GM19035 (cell line): ENCODE results near the gene SCNN1B.

Experiments used
- ATAC-seq: cut with Tn5 transposase; IDR thresholded peaks from one replicate; pipeline ENCODE4 v1.9.1; 2021; ENCODE audit not compliant: unreplicated experiment

The SCNN1B gene

GRCh38 chr16:23320693-23321092, 18.6 kb downstream of the SCNN1B start:
- no peak for ATAC-seq

DNA sequence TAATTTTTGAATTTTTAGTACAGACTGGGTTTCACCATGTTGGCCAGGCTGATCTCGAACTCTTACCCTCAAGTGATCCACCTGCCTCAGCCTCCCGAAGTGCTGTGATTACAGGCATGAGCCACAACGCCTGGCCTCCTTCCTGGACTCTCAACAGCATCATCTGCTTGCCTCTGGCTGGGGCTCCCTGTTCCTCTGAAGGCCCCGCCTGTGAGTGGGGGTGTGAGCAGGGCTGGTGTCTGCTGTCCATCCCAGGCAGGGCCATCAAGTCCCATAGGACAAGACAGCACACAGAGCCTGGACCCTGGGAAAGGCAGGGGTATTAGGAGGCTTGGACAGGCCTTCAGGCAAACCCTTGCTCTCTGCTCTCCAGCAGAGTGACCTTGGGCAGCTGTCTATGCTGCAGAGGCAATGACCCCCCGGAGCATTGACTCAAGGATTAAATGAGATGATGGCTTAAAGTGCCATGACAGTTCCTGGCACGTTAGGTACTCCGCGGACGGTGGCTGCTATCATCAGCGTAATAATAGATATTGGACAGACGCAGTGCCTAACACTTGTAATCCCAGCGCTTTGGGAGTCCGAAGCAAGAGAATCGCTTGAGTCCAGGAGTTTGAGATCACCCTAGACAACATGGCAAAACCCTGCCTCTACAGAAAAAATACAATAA, 19.2 kb downstream of the SCNN1B start:
- no peak for ATAC-seq

DNA sequence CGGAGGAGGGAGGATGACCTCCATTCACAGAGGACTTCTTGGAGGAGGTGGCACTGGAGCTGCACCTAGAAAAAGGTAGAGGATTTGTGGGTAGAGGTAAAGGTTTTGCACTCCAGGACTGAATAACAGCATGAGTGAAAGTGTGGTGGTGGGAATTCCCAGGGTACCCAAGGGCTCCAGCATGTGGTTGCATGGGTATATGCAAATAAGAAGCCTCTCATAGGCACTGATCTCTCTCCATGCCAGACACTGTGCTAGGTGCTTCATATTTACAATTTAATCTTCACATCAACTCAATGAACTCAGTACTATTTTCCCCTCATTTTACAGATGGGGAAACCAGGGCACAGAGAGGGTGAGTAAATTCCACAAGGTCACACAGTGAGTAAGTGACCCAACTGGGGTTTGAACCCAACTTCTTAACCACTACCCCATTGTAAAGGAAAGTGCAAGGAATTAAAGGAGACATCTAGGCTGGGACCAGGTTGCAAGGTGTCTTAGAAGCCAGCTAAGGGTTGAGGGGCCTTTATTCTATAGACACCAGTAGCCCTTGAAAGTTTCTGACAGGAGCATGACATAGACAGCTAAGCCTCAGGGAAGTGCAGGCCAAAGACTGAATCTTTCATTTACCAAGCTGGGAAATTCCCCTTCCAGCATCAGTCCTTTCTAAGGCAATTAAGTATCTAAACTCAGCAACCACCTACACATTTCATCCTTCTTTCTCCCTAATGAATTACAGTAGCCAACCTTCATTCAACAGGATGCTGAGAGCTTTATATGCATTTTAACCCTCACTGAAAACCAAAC, 21.3 kb downstream of the SCNN1B start:
- no peak for ATAC-seq

GRCh38 chr16:23324727-23325126, 22.6 kb downstream of the SCNN1B start:
- ATAC-seq = no peak

DNA sequence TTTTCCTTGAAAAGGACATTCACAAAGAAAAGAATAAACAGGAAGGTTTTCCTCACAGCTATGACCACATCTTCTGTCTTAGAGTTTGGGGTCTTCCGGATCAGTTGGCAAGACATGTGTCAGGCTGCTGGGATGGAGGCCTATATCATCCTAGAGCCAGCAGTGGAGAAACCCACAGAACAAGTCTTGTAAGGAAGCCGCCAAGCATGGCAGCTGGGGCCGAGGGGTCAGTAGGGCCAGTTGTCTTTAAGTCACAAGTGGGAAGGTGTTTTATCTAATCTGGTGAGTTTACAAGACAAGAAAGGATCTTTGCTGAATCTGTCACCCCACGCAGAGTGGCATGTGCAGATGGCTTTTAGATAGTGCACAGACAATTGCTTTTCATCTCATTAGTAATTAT, 25.7 kb downstream of the SCNN1B start:
- ATAC-seq = no peak

- no peak for ATAC-seq
These were observed 28.1 kb downstream of the SCNN1B start for GRCh38 chr16:23330161-23330560.

DNA sequence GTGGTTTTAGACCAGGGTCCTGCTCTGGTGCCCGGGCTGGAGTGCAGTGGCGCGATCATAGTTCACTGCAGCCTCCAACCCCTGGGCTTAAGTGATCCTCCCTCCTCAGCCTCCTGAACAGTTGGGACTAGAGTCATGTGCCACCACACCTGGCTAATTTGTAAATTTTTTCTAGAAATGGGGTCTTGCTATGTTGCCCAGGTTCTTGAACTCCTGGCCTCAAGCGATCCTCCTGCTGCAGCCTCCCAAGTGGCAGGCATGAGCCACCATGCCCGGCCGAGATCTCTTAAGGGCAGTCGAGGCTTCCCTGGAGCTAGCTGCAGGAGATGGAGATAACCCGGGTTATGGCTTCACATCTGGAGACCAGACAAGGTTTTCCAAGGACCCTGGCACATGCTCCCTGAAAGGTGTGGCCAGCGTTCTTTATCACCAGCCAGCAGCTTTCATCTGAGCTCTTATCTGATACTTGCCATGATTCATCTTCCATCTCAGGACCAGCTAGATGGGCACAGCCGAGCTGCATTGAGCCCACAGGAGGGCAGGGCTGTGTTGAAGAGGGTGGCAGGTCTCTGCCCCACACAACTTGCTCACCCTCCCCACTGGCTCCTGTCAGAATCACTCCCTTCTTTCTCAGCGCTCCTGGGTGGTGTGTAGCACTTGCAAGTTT, 28.6 kb downstream of the SCNN1B start:
- no peak for ATAC-seq

DNA sequence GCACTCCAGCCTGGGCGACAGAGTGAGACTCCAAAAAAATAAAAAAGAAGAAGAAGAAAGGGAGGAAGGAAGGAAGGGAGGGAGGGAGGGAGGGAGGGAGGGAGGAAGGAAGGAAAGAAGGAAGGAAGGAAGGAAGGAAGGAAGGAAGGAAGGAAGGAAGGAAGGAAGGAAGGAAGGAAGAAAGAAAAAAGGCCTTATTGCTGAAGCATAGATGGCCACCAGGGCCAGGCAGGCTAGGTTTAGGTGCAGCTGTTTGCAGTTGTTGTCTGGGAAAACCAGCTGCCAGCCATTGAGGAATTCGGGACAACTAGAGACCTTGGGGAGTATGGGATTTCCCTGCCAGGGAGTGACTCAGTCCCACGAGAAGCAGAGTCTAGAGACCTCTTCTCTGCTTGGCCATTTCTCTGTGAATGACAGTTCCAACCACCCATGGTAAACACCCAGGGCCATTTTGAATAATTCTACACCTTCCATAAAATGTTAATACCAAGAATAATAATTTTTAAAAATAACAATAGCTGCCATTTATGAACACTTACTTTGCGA, 31.0 kb downstream of the SCNN1B start:
- no peak for ATAC-seq

DNA sequence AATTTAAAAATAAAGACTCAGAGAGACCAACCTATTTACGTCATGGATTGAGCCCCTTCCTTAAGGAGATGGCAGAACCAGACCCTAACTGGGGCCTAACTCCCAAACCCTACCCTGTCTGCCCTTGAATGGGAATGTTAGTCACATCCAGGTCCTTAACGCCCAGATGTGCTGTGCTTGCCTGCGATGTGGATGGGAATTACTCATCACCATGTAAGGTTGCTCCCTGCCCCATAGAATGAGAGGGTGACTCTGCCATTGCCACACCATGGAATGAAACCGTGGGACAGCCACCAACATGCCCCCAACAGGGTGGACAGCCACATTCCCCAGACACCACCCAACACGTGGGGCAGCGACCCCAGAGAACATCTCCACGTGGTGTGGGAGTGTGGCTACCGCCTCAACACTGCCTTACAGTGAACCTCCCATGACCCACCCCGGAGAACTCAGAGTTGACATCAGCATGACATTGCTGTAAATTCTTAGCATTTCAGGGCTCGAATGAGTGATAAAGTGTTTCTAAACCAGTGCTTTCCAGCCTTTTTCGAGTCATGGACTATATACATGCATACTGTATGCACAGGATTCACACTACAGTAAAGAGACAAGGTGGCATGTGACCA, 31.8 kb downstream of the SCNN1B start:
- no peak for ATAC-seq

DNA sequence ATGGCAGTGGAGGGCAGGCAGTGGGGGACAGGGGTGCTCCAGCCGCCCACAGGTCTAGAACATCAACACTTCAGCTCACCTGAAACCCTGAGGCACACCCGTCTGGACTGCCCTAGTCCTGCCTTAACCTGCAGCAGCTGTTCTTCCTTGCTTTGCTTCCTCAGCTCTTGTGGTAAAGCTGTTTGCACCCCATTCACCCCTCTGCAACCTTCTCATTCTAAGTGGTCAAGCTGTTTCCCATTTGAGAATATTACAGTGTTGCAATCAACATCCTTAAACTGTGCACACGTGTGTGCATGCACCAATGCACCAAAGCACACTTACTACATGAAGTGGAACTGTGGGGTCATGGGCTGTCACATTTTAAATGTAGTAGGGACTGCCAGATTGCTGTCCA, 32.4 kb downstream of the SCNN1B start:
- no peak for ATAC-seq

DNA sequence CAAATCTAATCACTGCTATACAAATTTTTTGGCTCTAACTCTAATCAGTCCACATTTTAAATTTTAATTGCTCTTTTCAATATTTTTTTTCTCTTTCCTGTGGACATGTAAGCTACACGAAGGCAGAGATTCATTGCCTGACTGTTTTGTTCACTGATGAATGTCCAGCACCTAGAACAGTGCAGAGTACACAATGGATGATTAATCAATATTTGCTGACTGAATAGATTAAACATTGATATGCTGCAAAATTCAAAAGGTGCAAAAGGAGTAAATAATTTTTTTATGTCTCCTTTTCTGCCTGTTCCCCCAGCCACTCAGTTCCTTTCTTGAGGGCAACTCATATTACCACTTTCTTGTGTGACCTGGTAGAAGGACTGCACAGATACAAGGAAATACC, 32.8 kb downstream of the SCNN1B start:
- no peak for ATAC-seq

DNA sequence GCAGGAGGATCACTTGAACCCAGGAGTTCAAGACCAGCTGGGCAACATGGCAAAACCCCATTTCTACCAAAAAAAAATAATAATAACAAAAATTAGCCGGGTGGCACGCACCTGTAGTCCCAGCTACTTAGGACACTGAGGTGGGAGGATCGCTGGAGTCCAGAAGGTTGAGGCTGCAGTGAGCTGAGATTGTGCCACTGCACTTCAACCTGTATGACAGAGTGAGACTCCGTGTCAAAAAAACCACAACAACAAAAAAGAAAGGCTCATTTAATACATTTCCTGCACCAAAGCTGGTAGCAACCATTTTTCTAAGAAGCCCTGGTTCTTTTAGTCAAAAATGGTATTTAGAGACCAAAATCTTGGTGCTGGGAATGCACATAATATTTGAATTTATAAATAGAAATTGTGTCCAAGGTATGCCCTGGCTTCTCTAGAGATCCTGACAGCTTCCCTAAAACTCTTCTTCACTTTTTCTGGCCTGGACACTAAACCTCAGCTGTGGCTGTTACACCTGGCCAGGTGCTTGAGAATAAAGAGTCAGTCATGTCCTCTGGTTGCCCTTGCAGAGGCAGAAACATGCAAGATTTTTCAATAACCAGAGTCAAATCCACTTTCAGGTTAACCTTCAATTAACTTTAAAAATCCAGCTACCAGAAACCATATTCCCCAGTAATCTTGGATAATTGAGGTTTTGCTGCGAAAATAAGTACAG, 35.9 kb downstream of the SCNN1B start:
- no peak for ATAC-seq

DNA sequence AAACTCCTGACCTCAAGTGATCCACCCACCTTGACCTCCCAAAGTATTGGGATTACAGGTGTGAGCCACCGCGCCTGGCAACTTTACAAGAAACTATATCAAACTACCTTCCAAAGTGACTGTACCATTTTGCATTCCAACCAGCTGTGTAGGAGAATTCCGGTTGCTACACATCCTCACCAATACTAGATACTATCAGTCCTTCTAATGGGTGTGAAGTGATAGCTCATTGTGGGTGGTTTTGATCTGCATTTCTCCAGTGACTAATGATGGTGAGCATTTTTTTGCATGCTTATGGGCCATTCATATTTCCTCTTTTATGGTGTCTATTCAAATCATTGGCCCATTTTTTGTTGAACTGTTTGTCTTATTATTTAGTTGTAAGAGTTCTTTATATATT, 37.7 kb downstream of the SCNN1B start:
- ATAC-seq = no peak

DNA sequence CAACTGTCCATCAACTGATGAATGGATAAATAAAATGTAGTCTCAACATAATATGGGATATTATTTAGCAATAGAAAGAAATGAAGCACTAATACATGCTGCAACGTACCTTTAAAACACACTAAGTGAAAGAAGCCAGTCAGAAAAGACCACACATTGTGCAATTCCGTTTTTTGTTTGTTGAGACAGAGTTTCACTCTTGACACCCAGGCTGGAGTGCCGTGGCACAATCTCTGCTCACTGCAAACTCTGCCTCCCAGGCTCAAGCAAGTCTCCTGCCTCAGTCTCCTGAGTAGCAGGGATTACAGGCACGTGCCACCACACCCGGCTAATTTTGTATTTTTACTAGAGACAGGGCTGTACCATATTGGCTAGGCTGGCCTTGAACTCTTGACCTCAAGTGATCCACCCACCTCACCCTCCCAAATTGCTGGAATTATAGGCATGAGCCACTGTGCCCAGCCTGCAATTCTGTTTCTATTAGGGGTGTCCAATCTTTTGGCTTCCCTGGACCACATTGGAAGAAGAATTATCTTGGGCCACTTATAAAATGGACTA, 40.1 kb downstream of the SCNN1B start:
- no peak for ATAC-seq

- ATAC-seq = no peak
These were observed 41.8 kb downstream of the SCNN1B start for GRCh38 chr16:23343643-23344612.

DNA sequence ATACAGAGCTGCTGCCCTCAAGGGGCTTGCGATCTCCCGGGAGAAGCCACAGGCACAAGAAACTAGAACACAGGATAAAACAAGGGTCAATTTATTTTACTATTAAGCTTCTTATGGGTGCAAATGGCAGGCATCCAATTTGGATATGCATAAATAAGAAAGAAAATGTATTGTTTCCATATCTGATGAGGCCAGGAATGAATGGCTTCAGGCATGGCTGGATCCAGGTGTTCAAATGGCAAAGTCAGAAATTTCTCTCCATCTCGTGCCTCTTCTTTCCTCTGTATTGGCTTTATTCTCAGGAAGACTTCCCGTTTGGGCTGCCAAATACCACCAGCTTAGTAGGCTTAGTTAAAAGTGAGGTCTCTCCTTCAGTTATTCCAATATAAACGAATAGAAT, 43.1 kb downstream of the SCNN1B start:
- ATAC-seq = no peak

- no peak for ATAC-seq
These were observed 46.7 kb downstream of the SCNN1B start for GRCh38 chr16:23348579-23349469.

DNA sequence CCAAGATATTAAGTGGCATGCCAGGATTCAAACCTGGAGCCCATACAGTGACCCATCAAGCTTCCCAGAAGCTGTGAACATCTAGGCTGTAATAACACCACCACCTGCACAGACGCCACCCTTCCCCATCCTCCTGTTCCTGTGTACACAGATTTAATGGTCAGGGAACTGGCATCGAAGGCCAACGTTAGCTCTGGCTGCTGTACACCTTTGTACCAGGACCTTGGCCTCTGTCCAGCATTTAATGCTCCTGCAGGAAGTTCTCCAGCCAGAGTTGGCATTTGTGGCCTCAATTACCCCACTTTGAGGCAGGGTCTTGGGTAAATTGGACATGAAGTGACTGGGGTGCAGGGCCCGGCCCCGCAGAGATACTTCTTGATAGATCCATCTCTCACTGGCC, 49.3 kb downstream of the SCNN1B start:
- no peak for ATAC-seq
